Neuronal stem cell (in vitro differentiated cells): Measurements from ENCODE around the gene STX16.

Experiments
- DNase-seq: peaks from one replicate; pipeline ENCODE4 v3.0.0-alpha.2; 2013; ENCODE audit warnings: low spot score
- H2AFZ ChIP-seq: one replicate; pipeline ENCODE4 v1.6.1; 2013; ENCODE audit warnings: mild to moderate bottlenecking, low read length, inconsistent platforms
- H2AK5ac ChIP-seq: 2 replicates; pipeline ENCODE4 v1.6.1; 2013; ENCODE audit warnings: low read depth, mild to moderate bottlenecking, inconsistent platforms, low read length, moderate library complexity, mixed read lengths
- H2BK120ac ChIP-seq: 2 replicates; pipeline ENCODE4 v1.6.1; 2013; ENCODE audit warnings: low read depth, mild to moderate bottlenecking, inconsistent platforms, low read length, moderate library complexity, mixed read lengths
- H2BK12ac ChIP-seq: one replicate; pipeline ENCODE4 v1.6.1; 2013; ENCODE audit warnings: low read length, inconsistent platforms
- H2BK15ac ChIP-seq: 2 replicates; pipeline ENCODE4 v1.6.1; 2013; ENCODE audit warnings: mild to moderate bottlenecking, low read length, inconsistent platforms, mixed read lengths
- H2BK5ac ChIP-seq: one replicate; pipeline ENCODE4 v1.6.1; 2013; ENCODE audit warnings: inconsistent platforms, mild to moderate bottlenecking, low read length, moderate library complexity
- H3K14ac ChIP-seq: one replicate; pipeline ENCODE4 v1.6.1; 2013; ENCODE audit warnings: low read length, inconsistent platforms
- H3K18ac ChIP-seq: 2 replicates; pipeline ENCODE4 v1.6.1; 2013; ENCODE audit warnings: low read length, inconsistent platforms
- H3K23ac ChIP-seq: 2 replicates; pipeline ENCODE4 v1.6.1; 2013; ENCODE audit warnings: low read depth, mild to moderate bottlenecking, mixed read lengths, low read length, inconsistent platforms; ENCODE audit not compliant: poor library complexity
- H3K27ac ChIP-seq: replicated peaks from 3 replicates; pipeline ENCODE4 v1.5.1; 2013; ENCODE audit warnings: low read length, inconsistent platforms
- H3K27me3 ChIP-seq, 3 experiments: 2 replicates each; pipeline ENCODE4 v1.6.1; 2013; ENCODE audit warnings: low read length in 3 of 3, mild to moderate bottlenecking in 2 of 3, inconsistent platforms in 1 of 3, low read depth in 1 of 3, mixed read lengths in 1 of 3, moderate library complexity in 1 of 3; ENCODE audit not compliant: control insufficient read depth in 3 of 3, insufficient read depth in 3 of 3
- H3K36me3 ChIP-seq, 2 donors: replicated peaks in 1 of 2; 2 replicates each; pipeline ENCODE4 v1.6.1; 2013; ENCODE audit warnings: low read length in 2 of 2; ENCODE audit not compliant: control insufficient read depth in 2 of 2, insufficient read depth in 2 of 2
- H3K4ac ChIP-seq: 2 replicates; pipeline ENCODE4 v1.6.1; 2013; ENCODE audit warnings: inconsistent platforms, mild to moderate bottlenecking, low read length, moderate library complexity
- H3K4me1 ChIP-seq, 2 donors: 1 replicate in 1 of 2; 2 replicates in 1 of 2; pipeline ENCODE4 v1.6.1; 2013; ENCODE audit warnings: low read length in 2 of 2, low read depth in 1 of 2; ENCODE audit not compliant: control insufficient read depth in 2 of 2, insufficient read depth in 1 of 2
- H3K4me2 ChIP-seq: one replicate; pipeline ENCODE4 v1.6.1; 2013; ENCODE audit warnings: mild to moderate bottlenecking, low read length, inconsistent platforms; ENCODE audit not compliant: insufficient read depth, poor library complexity, severe bottlenecking
- H3K4me3 ChIP-seq, 2 donors: 2 replicates each; pipeline ENCODE4 v1.5.1; 2013; ENCODE audit warnings: low read length in 2 of 2, mild to moderate bottlenecking in 2 of 2, inconsistent platforms in 1 of 2, moderate library complexity in 1 of 2
- H3K79me1 ChIP-seq: one replicate; pipeline ENCODE4 v1.6.1; 2013; ENCODE audit warnings: low read depth, mild to moderate bottlenecking, inconsistent platforms, low read length, moderate library complexity
- H3K9ac ChIP-seq: one replicate; pipeline ENCODE4 v1.6.1; 2013; ENCODE audit warnings: mild to moderate bottlenecking, low read depth, low read length, inconsistent platforms; ENCODE audit not compliant: poor library complexity
- H3K9me3 ChIP-seq, 2 donors: replicated peaks in 1 of 2; 2 replicates each; pipeline versions ENCODE3 to v1.6.1; 2013; ENCODE audit warnings: low read length in 2 of 2, mild to moderate bottlenecking in 2 of 2, inconsistent platforms in 1 of 2, low read depth in 1 of 2, mixed read lengths in 1 of 2, moderate library complexity in 1 of 2; ENCODE audit not compliant: control insufficient read depth in 2 of 2, insufficient read depth in 1 of 2
- H4K8ac ChIP-seq: one replicate; pipeline ENCODE4 v1.6.1; 2013; ENCODE audit warnings: low read depth, mild to moderate bottlenecking, inconsistent platforms, low read length, moderate library complexity
- H4K91ac ChIP-seq: one replicate; pipeline ENCODE4 v1.6.1; 2013; ENCODE audit warnings: low read length, low read depth, mild to moderate bottlenecking, inconsistent platforms; ENCODE audit not compliant: poor library complexity
- WGBS, 2 donors: extraction: QIAGEN DNeasy Blood & Tissue Kit; methylation state at CpG; one replicate each; pipeline ENCODE4 v1.1.7; 2013; ENCODE audit warnings: missing lambda C conversion rate in 2 of 2, mixed read lengths in 1 of 2; ENCODE audit not compliant: insufficient read length in 2 of 2, insufficient replicate concordance in 1 of 2; ENCODE audit errors: extremely low coverage in 2 of 2; 5-methylcytosine and 5-hydroxymethylcytosine counted together

STX16 gene

GRCh38 chr20:58658760-58659159, 7.7 kb downstream of the STX16 start:
- Histone ChIP-seq H3K4me3 (no peak overlapping the region), H2BK120ac (no peak overlapping the region), H3K14ac (no peak overlapping the region), H2AK5ac (no peak overlapping the region), H3K4me2 (no peak overlapping the region), H3K4me1 (peaks cover 4 to 10% of the 10 kb centered on the region in 2 donors), H2AFZ (no peak overlapping the region), H2BK5ac (no peak overlapping the region), H3K9ac (no peak overlapping the region), H3K27me3 (no peaks in the 10 kb centered on the region), H3K4ac (no peak overlapping the region), H2BK15ac (no peak overlapping the region), H3K18ac (no peak overlapping the region), H3K79me1 (peaks cover 2% of the 10 kb centered on the region), H3K27ac (no peak overlapping the region), H4K8ac (no peak overlapping the region), H3K36me3 (peaks cover 4 to 43% of the 10 kb centered on the region in 2 donors), H2BK12ac (no peak overlapping the region), H3K23ac (no peak overlapping the region), H3K9me3 (no peaks in the 10 kb centered on the region), H4K91ac (no peak overlapping the region)
- no CpG with 5 or more reads among the region's 4 CpGs for WGBS, 2 donors
- DNase-seq: no peak

GRCh38 chr20:58659841-58660240, 8.8 kb downstream of the STX16 start:
- H3K4me2 ChIP-seq: no peak overlapping the region
- peaks cover 2% of the 10 kb centered on the region for H3K79me1 ChIP-seq
- no peak overlapping the region for H3K9ac ChIP-seq
- no peak overlapping the region for H2AFZ ChIP-seq
- H4K91ac ChIP-seq: no peak overlapping the region
- H2BK15ac ChIP-seq: no peak overlapping the region
- no peak overlapping the region for H4K8ac ChIP-seq
- no peak overlapping the region for H3K27ac ChIP-seq
- H3K18ac ChIP-seq: no peak overlapping the region
- no peak overlapping the region for H3K23ac ChIP-seq
- H2BK5ac ChIP-seq: no peak overlapping the region
- H3K4ac ChIP-seq: no peak overlapping the region
- H3K27me3 ChIP-seq: no peaks in the 10 kb centered on the region
- H2AK5ac ChIP-seq: no peak overlapping the region
- H3K4me3 ChIP-seq: no peak overlapping the region
- no peak overlapping the region for H2BK12ac ChIP-seq
- no peak overlapping the region for H3K14ac ChIP-seq
- H3K9me3 ChIP-seq: no peaks in the 10 kb centered on the region
- DNase-seq: no peak
- H3K4me1 ChIP-seq: peaks cover 4 to 8% of the 10 kb centered on the region in 2 donors
- peaks cover 4 to 53% of the 10 kb centered on the region in 2 donors for H3K36me3 ChIP-seq
- no peak overlapping the region for H2BK120ac ChIP-seq
- no CpG with 5 or more reads among the region's 3 CpGs for WGBS, 2 donors

- H3K18ac ChIP-seq: no peak overlapping the region
- no peak overlapping the region for H4K91ac ChIP-seq
- WGBS, 2 donors: no CpG with 5 or more reads among the region's 14 CpGs
- H3K9ac ChIP-seq: no peak overlapping the region
- H3K27me3 ChIP-seq: peaks cover 0 to 2% (median 0%) of the 10 kb centered on the region in 3 experiments
- no peak overlapping the region for H2BK15ac ChIP-seq
- H3K4ac ChIP-seq: no peak overlapping the region
- DNase-seq: no peak
- H2AK5ac ChIP-seq: no peak overlapping the region
- H3K14ac ChIP-seq: no peak overlapping the region
- no peak overlapping the region for H2AFZ ChIP-seq
- no peak overlapping the region for H2BK120ac ChIP-seq
- no peak overlapping the region for H2BK12ac ChIP-seq
- no peak overlapping the region for H3K4me3 ChIP-seq
- H3K27ac ChIP-seq: no peak overlapping the region
- H3K79me1 ChIP-seq: peaks cover 3% of the 10 kb centered on the region
- H3K4me2 ChIP-seq: no peak overlapping the region
- peaks cover 6 to 60% of the 10 kb centered on the region in 2 donors for H3K36me3 ChIP-seq
- H3K4me1 ChIP-seq: peaks cover 1 to 2% of the 10 kb centered on the region in 2 donors
- no peak overlapping the region for H2BK5ac ChIP-seq
- H3K9me3 ChIP-seq: no peaks in the 10 kb centered on the region
- no peak overlapping the region for H4K8ac ChIP-seq
- no peak overlapping the region for H3K23ac ChIP-seq
These were observed 9.9 kb downstream of the STX16 start for GRCh38 chr20:58660855-58661597.

- no peak overlapping the region for H3K27ac ChIP-seq
- no peak overlapping the region for H2BK5ac ChIP-seq
- no peak overlapping the region for H2AFZ ChIP-seq
These were observed 10.8 kb downstream of the STX16 start for GRCh38 chr20:58661598-58662473.

More at GRCh38 chr20:58661598-58662473, 10.8 kb downstream of the STX16 start:
- Histone ChIP-seq H3K27me3 (peaks cover 0 to 2% (median 0%) of the 10 kb centered on the region in 3 experiments), H2AK5ac (no peak overlapping the region), H3K23ac (no peak overlapping the region), H3K79me1 (peaks cover 3% of the 10 kb centered on the region), H3K14ac (no peak overlapping the region), H4K91ac (no peak overlapping the region), H3K18ac (no peak overlapping the region), H4K8ac (no peak overlapping the region), H3K9me3 (no peaks in the 10 kb centered on the region), H3K4me1 (peaks cover 0 to 2% of the 10 kb centered on the region in 2 donors), H3K9ac (no peak overlapping the region), H3K4me2 (no peak overlapping the region), H2BK120ac (no peak overlapping the region), H2BK15ac (no peak overlapping the region), H3K36me3 (peaks cover 6 to 64% of the 10 kb centered on the region in 2 donors), H2BK12ac (no peak overlapping the region), H3K4ac (no peak overlapping the region), H3K4me3 (no peak overlapping the region)
- no peak for DNase-seq
- WGBS, 2 donors: no CpG with 5 or more reads among the region's 12 CpGs
